CD4-positive, alpha-beta T cell (primary cell): Measurements from ENCODE around the gene DUSP14. TPM values are rescaled to one million over a fixed set of nuclear protein-coding genes. Genes with fewer than 3 reads are reported as not detected.
"Not testable (repeated sequence)": the region's sequence is repeated elsewhere in the genome, so short reads cannot be mapped to it uniquely, and the experiment has no call there.

Source experiments
- ATAC-seq: fragments of 200-7000 bp; cut with Tn5 transposase; one replicate; pipeline ENCODE4 v1.10.0; 2022; ENCODE audit warnings: mild to moderate bottlenecking; ENCODE audit not compliant: poor library complexity
- CTCF ChIA-PET: fragments of 350-600 bp; sonication (Branson Sonifier 250); formaldehyde crosslinking; loops from one replicate; lab custom pipeline; 2021; ENCODE audit warnings: antibody characterized with exemption, inconsistent platforms; lab: Charles Lee
- POLR2A ChIA-PET: fragments of 350-600 bp; sonication (Branson Sonifier 250); formaldehyde crosslinking; loops from one replicate; lab custom pipeline; 2021; ENCODE audit warnings: antibody characterized with exemption, inconsistent platforms; lab: Charles Lee
- DNase-seq, 14 experiments: peaks; one replicate each; pipeline ENCODE4 v3.0.0-alpha.2; 2013 to 2020; ENCODE audit warnings: mixed read lengths in 2 of 14
- H3K27ac ChIP-seq, 2 donors: one replicate each; pipeline versions ENCODE4 v1.5.1 to v1.7.0; 2013; ENCODE audit warnings: low read length in 2 of 2, low read depth in 1 of 2, mild to moderate bottlenecking in 1 of 2
- H3K27me3 ChIP-seq, 2 experiments: 1 replicate in 1 of 2; 2 replicates in 1 of 2; pipeline versions ENCODE4 v1.6.1 to v1.7.0; 2013; ENCODE audit warnings: low read length in 2 of 2, control low read depth in 1 of 2, mild to moderate bottlenecking in 1 of 2, moderate library complexity in 1 of 2; ENCODE audit not compliant: insufficient read depth in 2 of 2, control insufficient read depth in 1 of 2
- H3K36me3 ChIP-seq: one replicate; pipeline ENCODE4 v1.6.1; 2013; ENCODE audit warnings: low read length, control low read depth; ENCODE audit not compliant: insufficient read depth
- H3K4me1 ChIP-seq: one replicate; pipeline ENCODE4 v1.6.1; 2013; ENCODE audit warnings: low read length, control low read depth; ENCODE audit not compliant: insufficient read depth
- H3K4me3 ChIP-seq: one replicate; pipeline ENCODE4 v1.5.1; 2013; ENCODE audit warnings: mild to moderate bottlenecking, low read length, moderate library complexity
- H3K9me3 ChIP-seq, 2 experiments: 1 replicate in 1 of 2; 2 replicates in 1 of 2; pipeline versions ENCODE4 v1.6.1 to v1.7.0; 2013; ENCODE audit warnings: low read length in 2 of 2, mild to moderate bottlenecking in 2 of 2, control low read depth in 1 of 2, moderate library complexity in 1 of 2; ENCODE audit not compliant: control insufficient read depth in 1 of 2, insufficient read depth in 1 of 2
- H3K27ac Mint-ChIP-seq: one replicate; pipeline ENCODE4 v1.8.0; 2020; ENCODE audit warnings: mixed read lengths
- H3K27me3 Mint-ChIP-seq: one replicate; pipeline ENCODE4 v1.8.0; 2021; ENCODE audit warnings: mixed read lengths
- H3K36me3 Mint-ChIP-seq: one replicate; pipeline ENCODE4 v1.8.0; 2021; ENCODE audit warnings: low read depth, mixed read lengths
- H3K4me1 Mint-ChIP-seq: one replicate; pipeline ENCODE4 v1.8.0; 2021; ENCODE audit warnings: low read depth, mixed read lengths
- H3K4me3 Mint-ChIP-seq: one replicate; pipeline ENCODE4 v1.8.0; 2020; ENCODE audit warnings: mild to moderate bottlenecking, mixed read lengths
- H3K9me3 Mint-ChIP-seq: one replicate; pipeline ENCODE4 v1.8.0; 2020; ENCODE audit warnings: mixed read lengths
- intact Hi-C, 2 experiments: fragments of 100-400 bp; cut with DNase I in 1 of 2; cut with micrococcal nuclease in 1 of 2; formaldehyde crosslinking; loops; one replicate each; pipeline versions ENCODE4 v1.15.1 to v1.9.0; 2023 to 2025; cut with DNase I, micrococcal nuclease
- polyA plus RNA-seq, 2 donors: library from polyadenylated mRNA; unstranded; fragments of 120-200 nt; gene quantifications; one replicate each; pipeline ENCODE4 v1.2.1, GENCODE V29; 2013
- total RNA-seq, 174 experiments: library from RNA in 2 of 174; stranded (reverse) in 2 of 174; gene quantifications; one replicate each; pipeline ENCODE4 v1.2.3 and lab custom pipeline; 2021 to 2026
- TF ChIP-seq, protein P1 (sequence below): fragments of 200-600 bp; IDR thresholded peaks from one replicate; pipeline ENCODE4 v1.8.0; 2022; ENCODE audit warnings: antibody characterized with exemption, mild to moderate bottlenecking

Gene DUSP14, protein sequence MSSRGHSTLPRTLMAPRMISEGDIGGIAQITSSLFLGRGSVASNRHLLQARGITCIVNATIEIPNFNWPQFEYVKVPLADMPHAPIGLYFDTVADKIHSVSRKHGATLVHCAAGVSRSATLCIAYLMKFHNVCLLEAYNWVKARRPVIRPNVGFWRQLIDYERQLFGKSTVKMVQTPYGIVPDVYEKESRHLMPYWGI
- total RNA-seq (1 to 10 TPM; 4.4 to 4.9 TPM), total RNA-seq (lab: John Stamatoyannopoulos, UW) (3.5 to 37.6 (median 10.0) reads per million in 172 experiments)
- 5.9 TPM for polyA plus RNA-seq (2013, experiment 1 of 2)
- 5.9 TPM for polyA plus RNA-seq (2013, experiment 2 of 2)

- POLR2A ChIA-PET = interaction anchor here (0.6 to 1.0 kb wide), 3 partner anchors 23 to 119 kb away, joined by 3 to 10 read pairs (median 7); partner anchors contain the start of gene SYNRG
- H3K36me3 Mint-ChIP-seq = peaks cover 4% of the 10 kb centered on the region
- TF ChIP-seq, protein P1, sequence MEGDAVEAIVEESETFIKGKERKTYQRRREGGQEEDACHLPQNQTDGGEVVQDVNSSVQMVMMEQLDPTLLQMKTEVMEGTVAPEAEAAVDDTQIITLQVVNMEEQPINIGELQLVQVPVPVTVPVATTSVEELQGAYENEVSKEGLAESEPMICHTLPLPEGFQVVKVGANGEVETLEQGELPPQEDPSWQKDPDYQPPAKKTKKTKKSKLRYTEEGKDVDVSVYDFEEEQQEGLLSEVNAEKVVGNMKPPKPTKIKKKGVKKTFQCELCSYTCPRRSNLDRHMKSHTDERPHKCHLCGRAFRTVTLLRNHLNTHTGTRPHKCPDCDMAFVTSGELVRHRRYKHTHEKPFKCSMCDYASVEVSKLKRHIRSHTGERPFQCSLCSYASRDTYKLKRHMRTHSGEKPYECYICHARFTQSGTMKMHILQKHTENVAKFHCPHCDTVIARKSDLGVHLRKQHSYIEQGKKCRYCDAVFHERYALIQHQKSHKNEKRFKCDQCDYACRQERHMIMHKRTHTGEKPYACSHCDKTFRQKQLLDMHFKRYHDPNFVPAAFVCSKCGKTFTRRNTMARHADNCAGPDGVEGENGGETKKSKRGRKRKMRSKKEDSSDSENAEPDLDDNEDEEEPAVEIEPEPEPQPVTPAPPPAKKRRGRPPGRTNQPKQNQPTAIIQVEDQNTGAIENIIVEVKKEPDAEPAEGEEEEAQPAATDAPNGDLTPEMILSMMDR = no peak
Observed at GRCh38 chr17:37489197-37490001, at the start of gene DUSP14. Gene DUSP14 (plus strand): TSS chr17:37489891. CDS start chr17:37512273, 22,382 bp downstream.

DNA sequence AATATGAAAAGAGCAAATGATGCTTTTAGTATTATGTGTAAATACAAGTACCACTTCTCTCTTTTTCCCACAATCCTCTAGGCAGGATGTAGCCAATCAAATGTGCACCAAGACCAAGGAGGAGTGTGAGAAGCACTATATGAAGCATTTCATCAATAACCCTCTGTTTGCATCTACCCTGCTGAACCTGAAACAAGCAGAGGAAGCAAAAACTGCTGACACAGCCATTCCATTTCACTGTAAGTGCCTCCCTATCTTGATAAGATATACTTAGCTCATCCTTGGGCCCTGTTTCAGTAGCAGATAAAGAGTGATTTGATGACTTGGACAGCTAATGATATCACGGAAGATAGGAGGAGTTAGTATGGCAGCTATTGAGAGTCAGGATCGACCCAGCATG is 49.3 kb upstream of the DUSP14 start:
- peaks cover 88% of the 10 kb centered on the region for H3K36me3 Mint-ChIP-seq

More at GRCh38 chr17:37489197-37490001, at the start of gene DUSP14:
- Histone ChIP-seq H3K36me3 (no peaks in the 10 kb centered on the region), H3K27ac (peak within 1 kb of the TSS; percentile 59 to 64), H3K9me3 (no peaks in the 10 kb centered on the region), H3K4me1 (peaks cover 29% of the 10 kb centered on the region), H3K4me3 (peak within 1 kb of the TSS; percentile 96), H3K27me3 (no peaks in the 10 kb centered on the region)
- no peaks in the 10 kb centered on the region for H3K27me3 Mint-ChIP-seq
- CTCF ChIA-PET = no interaction called here
- peaks cover 30% of the 10 kb centered on the region for H3K4me1 Mint-ChIP-seq
- intact Hi-C loops = loop anchor here (1.0 to 10.0 kb wide), 7 partner anchors 82 to 1005 kb away; partner anchors contain the start of genes AATF (in 1 of the 2), ACACA (in 1 of the 2), DDX52 (in 1 of the 2) and SYNRG (in 1 of the 2)
- peak within 1 kb of the TSS; percentile 98 for H3K4me3 Mint-ChIP-seq
- H3K9me3 Mint-ChIP-seq = no peaks in the 10 kb centered on the region
- ATAC-seq = peak; percentile 78
- DNase-seq = peak; percentile 69 to 94 (median 83)
- peak within 1 kb of the TSS; percentile 91 for H3K27ac Mint-ChIP-seq

DNA sequence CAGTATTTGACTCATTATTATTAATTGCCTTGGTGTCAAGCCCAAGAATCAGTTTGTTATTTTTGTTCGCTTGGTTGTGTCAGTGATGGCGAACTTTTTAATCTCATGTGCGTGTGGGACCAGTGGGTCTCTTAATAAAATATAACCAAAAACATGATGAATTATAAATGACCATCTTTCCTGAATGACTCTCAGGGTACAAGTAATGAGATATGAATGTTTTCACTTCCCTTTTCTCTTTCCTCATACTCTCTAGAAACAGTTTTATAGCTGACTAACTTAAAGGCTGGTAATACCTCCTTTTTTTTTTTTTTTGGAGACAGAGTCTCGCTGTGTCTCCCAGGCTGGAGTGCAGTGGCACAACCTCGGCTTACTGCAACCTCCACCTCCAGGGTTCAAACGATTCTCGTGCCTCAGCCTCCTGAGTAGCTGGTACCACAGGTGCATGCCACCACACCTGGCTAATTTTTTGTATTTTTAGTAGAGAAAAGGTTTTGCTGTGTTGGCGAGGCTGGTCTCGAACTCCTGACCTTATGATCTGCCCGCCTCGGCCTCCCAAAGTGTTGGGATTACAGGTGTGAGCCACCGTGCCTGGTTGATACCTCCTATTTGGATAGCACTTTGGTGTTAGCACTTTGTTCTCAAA is 48.2 kb upstream of the DUSP14 start:
- peaks cover 89% of the 10 kb centered on the region for H3K36me3 Mint-ChIP-seq
- CTCF ChIA-PET = interaction anchor here (0.7 kb wide), 1 partner anchor 65 kb away, joined by 4 read pairs; no protein-coding TSS in a partner anchor
- H3K27ac Mint-ChIP-seq = not testable (repeated sequence)

More for the DNA sequence above, 49.3 kb upstream of the DUSP14 start:
- TF ChIP-seq, protein P1 = no peak
- H3K4me3 Mint-ChIP-seq = no peak overlapping the region
- H3K4me1 Mint-ChIP-seq = no peaks in the 10 kb centered on the region
- ATAC-seq (no peak), DNase-seq (no peak)
- peaks cover 75% of the 10 kb centered on the region for H3K36me3 ChIP-seq
- H3K9me3 Mint-ChIP-seq = no peaks in the 10 kb centered on the region
- no peaks in the 10 kb centered on the region for H3K9me3 ChIP-seq
- no peak overlapping the region for H3K27ac Mint-ChIP-seq
- no peaks in the 10 kb centered on the region for H3K27me3 Mint-ChIP-seq
- POLR2A ChIA-PET = no interaction called here
- H3K27ac ChIP-seq = no peak overlapping the region
- no peaks in the 10 kb centered on the region for H3K27me3 ChIP-seq
- no peak overlapping the region for H3K4me3 ChIP-seq
- H3K4me1 ChIP-seq = no peaks in the 10 kb centered on the region
- CTCF ChIA-PET = no interaction called here
- intact Hi-C loops = no loop called here

More for the DNA sequence above, 48.2 kb upstream of the DUSP14 start:
- H3K36me3 ChIP-seq = peaks cover 78% of the 10 kb centered on the region
- intact Hi-C loops, H3K4me1 Mint-ChIP-seq, H3K9me3 ChIP-seq, H3K4me3 ChIP-seq, DNase-seq, H3K9me3 Mint-ChIP-seq, H3K4me1 ChIP-seq, POLR2A ChIA-PET, H3K27me3 ChIP-seq, H3K27me3 Mint-ChIP-seq, H3K4me3 Mint-ChIP-seq, H3K27ac ChIP-seq, ATAC-seq: not testable (repeated sequence)
